Loucy (cell line): ENCODE data around the gene ADCY7.

Experiments used
- EZH2phosphoT487 ChIP-seq: fragments of 200-600 bp; IDR thresholded peaks from 2 replicates; pipeline ENCODE4 v1.6.1; 2018; ENCODE audit warnings: antibody characterized with exemption, mild to moderate bottlenecking, moderate library complexity, borderline replicate concordance
- TF ChIP-seq, protein P1 (sequence below): fragments of 200-600 bp; sonication (generic); conservative IDR thresholded peaks from 2 replicates; pipeline ENCODE4 v1.5.1; 2014; ENCODE audit warnings: mild to moderate bottlenecking, antibody characterized with exemption, low read length

DNA sequence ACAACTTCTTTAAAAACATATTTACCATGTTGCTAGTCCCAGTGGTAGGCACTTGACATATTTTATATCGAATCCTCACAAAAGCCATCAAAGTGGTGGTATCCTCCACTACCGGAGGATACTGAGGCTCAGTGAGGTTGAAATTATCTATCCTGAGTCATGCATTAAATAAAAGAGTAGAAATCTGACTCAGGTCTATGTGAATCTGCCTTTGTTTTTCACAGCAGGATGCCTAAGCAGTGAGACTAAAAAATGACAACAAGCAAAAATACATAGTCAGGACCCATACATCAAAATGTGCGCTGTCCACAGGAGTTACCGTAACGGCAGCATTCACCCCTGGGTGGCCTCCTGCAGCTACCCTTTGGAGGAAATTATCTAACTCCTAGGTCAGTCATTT lies 84.8 kb downstream of the ADCY7 start:
- TF ChIP-seq, protein P1, sequence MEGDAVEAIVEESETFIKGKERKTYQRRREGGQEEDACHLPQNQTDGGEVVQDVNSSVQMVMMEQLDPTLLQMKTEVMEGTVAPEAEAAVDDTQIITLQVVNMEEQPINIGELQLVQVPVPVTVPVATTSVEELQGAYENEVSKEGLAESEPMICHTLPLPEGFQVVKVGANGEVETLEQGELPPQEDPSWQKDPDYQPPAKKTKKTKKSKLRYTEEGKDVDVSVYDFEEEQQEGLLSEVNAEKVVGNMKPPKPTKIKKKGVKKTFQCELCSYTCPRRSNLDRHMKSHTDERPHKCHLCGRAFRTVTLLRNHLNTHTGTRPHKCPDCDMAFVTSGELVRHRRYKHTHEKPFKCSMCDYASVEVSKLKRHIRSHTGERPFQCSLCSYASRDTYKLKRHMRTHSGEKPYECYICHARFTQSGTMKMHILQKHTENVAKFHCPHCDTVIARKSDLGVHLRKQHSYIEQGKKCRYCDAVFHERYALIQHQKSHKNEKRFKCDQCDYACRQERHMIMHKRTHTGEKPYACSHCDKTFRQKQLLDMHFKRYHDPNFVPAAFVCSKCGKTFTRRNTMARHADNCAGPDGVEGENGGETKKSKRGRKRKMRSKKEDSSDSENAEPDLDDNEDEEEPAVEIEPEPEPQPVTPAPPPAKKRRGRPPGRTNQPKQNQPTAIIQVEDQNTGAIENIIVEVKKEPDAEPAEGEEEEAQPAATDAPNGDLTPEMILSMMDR: no peak
- TF ChIP-seq EZH2phosphoT487: no peak
